Right hindlimb (tissue), 1 donor: ENCODE data around the gene C4orf33.

ENCODE experiments used
- DNase-seq: peaks from one replicate; pipeline ENCODE4 v3.0.0-alpha.2; 2018

The C4orf33 gene

GRCh38 chr4:129131343-129131742 is 35.4 kb downstream of the C4orf33 start:
- no peak for DNase-seq

- DNase-seq, result no peak
Measured at GRCh38 chr4:129136433-129136832, 40.5 kb downstream of the C4orf33 start.

GRCh38 chr4:129138810-129139496 is 43.0 kb downstream of the C4orf33 start:
- no peak for DNase-seq

GRCh38 chr4:129140521-129140920 is 44.6 kb downstream of the C4orf33 start:
- DNase-seq, result no peak

GRCh38 chr4:129143359-129143758 is 47.4 kb downstream of the C4orf33 start:
- DNase-seq, result no peak

GRCh38 chr4:129144755-129145206 is 48.8 kb downstream of the C4orf33 start:
- peak; percentile 28 for DNase-seq

GRCh38 chr4:129145222-129145730 is 49.3 kb downstream of the C4orf33 start:
- no peak for DNase-seq

GRCh38 chr4:129146639-129147038 is 50.7 kb downstream of the C4orf33 start:
- DNase-seq, result no peak

- DNase-seq, result no peak
Measured at GRCh38 chr4:129148892-129149291, 52.9 kb downstream of the C4orf33 start.

GRCh38 chr4:129149906-129150305 is 54.0 kb downstream of the C4orf33 start:
- DNase-seq, result no peak

GRCh38 chr4:129152350-129152749 is 56.4 kb downstream of the C4orf33 start:
- no peak for DNase-seq

GRCh38 chr4:129153700-129154099 is 57.7 kb downstream of the C4orf33 start:
- DNase-seq, result no peak

- DNase-seq, result no peak
Measured at GRCh38 chr4:129162450-129162849, 66.5 kb downstream of the C4orf33 start.

GRCh38 chr4:129163427-129163826 is 67.5 kb downstream of the C4orf33 start:
- no peak for DNase-seq

- no peak for DNase-seq
Measured at GRCh38 chr4:129164243-129164642, 68.3 kb downstream of the C4orf33 start.
